Measurements from ENCODE around the gene NUBPL.

GRCh38 chr14:31541702-31542101 lies 19.5 kb upstream of the NUBPL start:
- TF ChIP-seq POLR2A (IDR thresholded peaks at IDR 0.05), result no peak
- TF ChIP-seq, protein P1, sequence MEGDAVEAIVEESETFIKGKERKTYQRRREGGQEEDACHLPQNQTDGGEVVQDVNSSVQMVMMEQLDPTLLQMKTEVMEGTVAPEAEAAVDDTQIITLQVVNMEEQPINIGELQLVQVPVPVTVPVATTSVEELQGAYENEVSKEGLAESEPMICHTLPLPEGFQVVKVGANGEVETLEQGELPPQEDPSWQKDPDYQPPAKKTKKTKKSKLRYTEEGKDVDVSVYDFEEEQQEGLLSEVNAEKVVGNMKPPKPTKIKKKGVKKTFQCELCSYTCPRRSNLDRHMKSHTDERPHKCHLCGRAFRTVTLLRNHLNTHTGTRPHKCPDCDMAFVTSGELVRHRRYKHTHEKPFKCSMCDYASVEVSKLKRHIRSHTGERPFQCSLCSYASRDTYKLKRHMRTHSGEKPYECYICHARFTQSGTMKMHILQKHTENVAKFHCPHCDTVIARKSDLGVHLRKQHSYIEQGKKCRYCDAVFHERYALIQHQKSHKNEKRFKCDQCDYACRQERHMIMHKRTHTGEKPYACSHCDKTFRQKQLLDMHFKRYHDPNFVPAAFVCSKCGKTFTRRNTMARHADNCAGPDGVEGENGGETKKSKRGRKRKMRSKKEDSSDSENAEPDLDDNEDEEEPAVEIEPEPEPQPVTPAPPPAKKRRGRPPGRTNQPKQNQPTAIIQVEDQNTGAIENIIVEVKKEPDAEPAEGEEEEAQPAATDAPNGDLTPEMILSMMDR (IDR thresholded peaks at IDR 0.05), result no peak

All from suprapubic skin (tissue), 3 donors.